ENCODE results near the gene IL17RB. TPM values are rescaled to one million over a fixed set of nuclear protein-coding genes. Genes with fewer than 3 reads are reported as not detected.

Gene IL17RB
- total and polyA plus RNA-seq, 2 of the 8 experiments (the other 6 are each of a cell fraction or from before 2014, with no cell fraction given), result 7.0 to 24.6 TPM

- Histone ChIP-seq H4K91ac (replicated peaks; ENCODE audit: insufficient read length, low read length) (no peak overlapping the region), H4K8ac (ENCODE audit: extremely low read depth, insufficient read depth, low read length) (no peak overlapping the region), H3K4ac (replicated peaks; ENCODE audit: insufficient read length, low read depth, low read length) (no peak overlapping the region), H2BK20ac (ENCODE audit: low read length) (no peak overlapping the region), H4K20me1 (replicated peaks in 1 of 2; ENCODE audit: control insufficient read depth in 1 of 2, insufficient read depth in 2 of 2, low read length in 2 of 2) (peaks cover 0 to 2% of the 10 kb centered on the region in 2 experiments), H3K4me2 (ENCODE audit: insufficient read depth in 1 of 2, low read depth in 2 of 2, low read length in 2 of 2) (no peak overlapping the region), H2BK15ac (ENCODE audit: low read length) (no peak overlapping the region), H2AFZ (ENCODE audit: low read length) (no peak overlapping the region), H2BK5ac (ENCODE audit: low read depth, low read length) (no peak overlapping the region), H3K36me3 (ENCODE audit: control insufficient read depth in 2 of 4, insufficient read depth in 4 of 4, low read length in 3 of 4) (no peaks in the 10 kb centered on the region), H3K79me2 (ENCODE audit: control insufficient read depth in 1 of 2, insufficient read depth in 2 of 2, low read length in 2 of 2) (no peaks in the 10 kb centered on the region), H3K9ac (replicated peaks in 1 of 4; ENCODE audit: extremely low read depth in 1 of 4, low read depth in 3 of 4, low read length in 3 of 4) (no peak overlapping the region), H3K4me1 (replicated peaks in 1 of 4; ENCODE audit: control insufficient read depth in 3 of 4, insufficient read depth in 4 of 4, low read length in 3 of 4) (peaks cover 0 to 7% (median 0%) of the 10 kb centered on the region in 4 experiments; a peak in 3 of 7 replicates), H3K9me3 (ENCODE audit: insufficient read depth in 2 of 2, low read depth in 1 of 2, low read length in 1 of 2) (no peaks in the 10 kb centered on the region), H3K23ac (ENCODE audit: insufficient read length) (no peak overlapping the region), H3K23me2 (ENCODE audit: low read depth, low read length) (peaks cover 6% of the 10 kb centered on the region; the same call in 1 of the 2 replicates), H2BK120ac (replicated peaks; ENCODE audit: low read depth, low read length) (no peak overlapping the region), H2BK12ac (ENCODE audit: low read depth, low read length) (no peak overlapping the region; the same call in 1 of the 2 replicates), H3K18ac (ENCODE audit: extremely low read depth, low read length) (no peak overlapping the region), H3K14ac (ENCODE audit: insufficient read length) (no peak overlapping the region), H3K4me3 (ENCODE audit: extremely low read depth in 1 of 4, insufficient read depth in 2 of 4, low read depth in 3 of 4, low read length in 4 of 4) (no peak overlapping the region), H3K56ac (replicated peaks; ENCODE audit: insufficient read length, low read depth, low read length) (no peak overlapping the region), H3K79me1 (ENCODE audit: low read depth, low read length) (no peaks in the 10 kb centered on the region), H3K27me3 (replicated peaks in 1 of 4; ENCODE audit: control insufficient read depth in 3 of 4, extremely low read depth in 1 of 4, insufficient read depth in 3 of 4, low read length in 3 of 4) (no peaks in the 10 kb centered on the region; a peak in 1 of 7 replicates), H3K27ac (ENCODE audit: low read depth, low read length) (no peak overlapping the region), H2AK5ac (ENCODE audit: low read depth, low read length) (no peak overlapping the region), H4K5ac (ENCODE audit: insufficient read length, low read depth, low read length) (no peak overlapping the region)
- DNase-seq (ENCODE audit: low read depth in 1 of 2, low spot score in 2 of 2) (no peak), FAIRE-seq (no peak)
- ChIA-PET CTCF (ENCODE audit: partially characterized antibody) (interaction anchor here (0.6 to 1.2 kb wide), 2 partner anchors 17 to 80 kb away, joined by 3 read pairs; no protein-coding TSS in a partner anchor), POLR2A (ENCODE audit: partially characterized antibody) (no interaction called here)
- 82% methylated on average over 10 of the region's 10 CpGs; no CpG with 5 or more reads in 1 of the 2 experiments for WGBS, 2 experiments (ENCODE audit: extremely low coverage in 1 of 2, insufficient coverage in 1 of 2, insufficient read length in 1 of 2, insufficient replicate concordance in 2 of 2, low coverage in 1 of 2, low lambda C conversion rate in 2 of 2, missing lambda C conversion rate in 1 of 2)
- TF ChIP-seq SUZ12 (IDR thresholded peaks at IDR 0.05; ENCODE audit: low read length), result no peak
- TF ChIP-seq SAP30 (IDR thresholded peaks at IDR 0.05; ENCODE audit: insufficient read depth, insufficient replicate concordance, low read length), result no peak
- no peak for TF ChIP-seq GABPA (IDR thresholded peaks at IDR 0.05; ENCODE audit: borderline replicate concordance, insufficient read depth, low read length)
- no peak for TF ChIP-seq BRCA1 (IDR thresholded peaks at IDR 0.05; ENCODE audit: low read depth, low read length)
- no peak for TF ChIP-seq CHD2 (IDR thresholded peaks at IDR 0.05; ENCODE audit: low read length)
- TF ChIP-seq EGR1 (IDR thresholded peaks at IDR 0.05; ENCODE audit: borderline replicate concordance, low read depth, low read length), result no peak
- no peak for TF ChIP-seq RFX5 (IDR thresholded peaks at IDR 0.05; ENCODE audit: borderline replicate concordance, low read depth, low read length)
Observed at GRCh38 chr3:53806182-53807116, 39.9 kb upstream of the IL17RB start.
